Heart left ventricle (tissue), 13 donors: ENCODE results near the gene RPAIN.

Experiments used
- POLR2A ChIP-seq, 2 donors: fragments of 450-650 bp; IDR thresholded peaks; one replicate each; pipeline ENCODE4 v1.6.1; 2017; ENCODE audit warnings: antibody characterized with exemption in 2 of 2, mild to moderate bottlenecking in 2 of 2, moderate library complexity in 2 of 2
- TF ChIP-seq, protein P1 (sequence below), 12 donors: fragments of 200-600 bp; sonication (generic) in 4 of 12; IDR thresholded peaks; one replicate each; pipeline versions ENCODE4 v1.5.0 to v1.8.0; 2018 to 2022; ENCODE audit warnings: antibody characterized with exemption in 12 of 12, mild to moderate bottlenecking in 5 of 12
- donor health status: ischemic (EF 13 %, LVEDD 7.1; RV severe dilation, severe dysfunction).
- donor health status: DM: no; HTN: yes; CAD: no.
- donor health status: DM: no; HTN: no; CAD: no.
- donor health status: ischemic (EF 25% LVEDD 6.9; RV normal size, moderate dysfunction).
- donor health status: ischemic (EF 25% LVEDD 5.7; RV mildly dilated, moderate dysfunction).
- donor health status: ischemic (EF 35%, LVEDD 5.7; RV mildly dilated, moderate dysfunction).
- donor health status: nonischemic (EF 11% LVEDD 7.7; RV severe dilation, severe dysfunction).
- donor health status: DM: yes; HTN: yes; CAD: no.
- donor health status: PGD.
- donor health status: ischemic (EF 29% LVEDD 5.4; RV normal size, mild dysfunction).
- donor health status: nonischemic (EF 23%, LVEDD 6.1; RV moderate dilation, normal function).

DNA sequence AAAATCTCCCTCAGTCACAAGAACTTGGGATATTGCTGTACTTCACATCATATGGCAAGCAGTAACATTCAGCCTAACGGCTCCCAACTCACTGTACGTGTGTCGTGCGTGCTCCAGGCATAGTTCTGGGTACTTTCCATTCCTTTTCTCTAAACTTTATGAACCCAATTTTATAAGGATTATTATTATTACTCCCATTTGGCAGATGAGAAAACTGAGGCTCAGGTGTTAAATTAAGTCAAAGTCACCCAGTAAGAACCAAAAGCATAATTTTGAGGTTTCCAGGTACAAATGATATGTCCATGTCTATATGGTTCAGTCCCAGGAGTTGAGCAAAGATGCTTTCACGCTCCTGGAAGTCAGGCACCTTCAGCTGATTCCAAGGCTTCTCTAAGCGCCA lies 23.7 kb downstream of the RPAIN start:
- no peak for TF ChIP-seq POLR2A (IDR thresholded peaks at IDR 0.05)
- TF ChIP-seq, protein P1, sequence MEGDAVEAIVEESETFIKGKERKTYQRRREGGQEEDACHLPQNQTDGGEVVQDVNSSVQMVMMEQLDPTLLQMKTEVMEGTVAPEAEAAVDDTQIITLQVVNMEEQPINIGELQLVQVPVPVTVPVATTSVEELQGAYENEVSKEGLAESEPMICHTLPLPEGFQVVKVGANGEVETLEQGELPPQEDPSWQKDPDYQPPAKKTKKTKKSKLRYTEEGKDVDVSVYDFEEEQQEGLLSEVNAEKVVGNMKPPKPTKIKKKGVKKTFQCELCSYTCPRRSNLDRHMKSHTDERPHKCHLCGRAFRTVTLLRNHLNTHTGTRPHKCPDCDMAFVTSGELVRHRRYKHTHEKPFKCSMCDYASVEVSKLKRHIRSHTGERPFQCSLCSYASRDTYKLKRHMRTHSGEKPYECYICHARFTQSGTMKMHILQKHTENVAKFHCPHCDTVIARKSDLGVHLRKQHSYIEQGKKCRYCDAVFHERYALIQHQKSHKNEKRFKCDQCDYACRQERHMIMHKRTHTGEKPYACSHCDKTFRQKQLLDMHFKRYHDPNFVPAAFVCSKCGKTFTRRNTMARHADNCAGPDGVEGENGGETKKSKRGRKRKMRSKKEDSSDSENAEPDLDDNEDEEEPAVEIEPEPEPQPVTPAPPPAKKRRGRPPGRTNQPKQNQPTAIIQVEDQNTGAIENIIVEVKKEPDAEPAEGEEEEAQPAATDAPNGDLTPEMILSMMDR (IDR thresholded peaks at IDR 0.05): no peak
